B cell (primary cell): ENCODE results near the gene KANK2.

Source experiments
- EZH2 ChIP-seq: IDR thresholded peaks from 2 replicates; pipeline ENCODE4 v1.6.1; 2012; ENCODE audit warnings: borderline replicate concordance, low read depth, mild to moderate bottlenecking, moderate library complexity, low read length; ENCODE audit not compliant: insufficient read depth, poor library complexity, severe bottlenecking
- TF ChIP-seq, protein P1 (sequence below): fragments of 200-600 bp; IDR thresholded peaks from one replicate; pipeline ENCODE4 v1.8.0; 2022; ENCODE audit warnings: antibody characterized with exemption, mild to moderate bottlenecking

GRCh38 chr19:11141937-11142527 lies 55.3 kb downstream of the KANK2 start:
- TF ChIP-seq, protein P1, sequence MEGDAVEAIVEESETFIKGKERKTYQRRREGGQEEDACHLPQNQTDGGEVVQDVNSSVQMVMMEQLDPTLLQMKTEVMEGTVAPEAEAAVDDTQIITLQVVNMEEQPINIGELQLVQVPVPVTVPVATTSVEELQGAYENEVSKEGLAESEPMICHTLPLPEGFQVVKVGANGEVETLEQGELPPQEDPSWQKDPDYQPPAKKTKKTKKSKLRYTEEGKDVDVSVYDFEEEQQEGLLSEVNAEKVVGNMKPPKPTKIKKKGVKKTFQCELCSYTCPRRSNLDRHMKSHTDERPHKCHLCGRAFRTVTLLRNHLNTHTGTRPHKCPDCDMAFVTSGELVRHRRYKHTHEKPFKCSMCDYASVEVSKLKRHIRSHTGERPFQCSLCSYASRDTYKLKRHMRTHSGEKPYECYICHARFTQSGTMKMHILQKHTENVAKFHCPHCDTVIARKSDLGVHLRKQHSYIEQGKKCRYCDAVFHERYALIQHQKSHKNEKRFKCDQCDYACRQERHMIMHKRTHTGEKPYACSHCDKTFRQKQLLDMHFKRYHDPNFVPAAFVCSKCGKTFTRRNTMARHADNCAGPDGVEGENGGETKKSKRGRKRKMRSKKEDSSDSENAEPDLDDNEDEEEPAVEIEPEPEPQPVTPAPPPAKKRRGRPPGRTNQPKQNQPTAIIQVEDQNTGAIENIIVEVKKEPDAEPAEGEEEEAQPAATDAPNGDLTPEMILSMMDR, result no peak
- TF ChIP-seq EZH2, result no peak
